ENCODE results near the gene UQCC2. TPM values are rescaled to one million over a fixed set of nuclear protein-coding genes. Genes with fewer than 3 reads are reported as not detected.

Gene UQCC2
- total and polyA plus RNA-seq, 4 donors: 6.8 to 75.9 (median 22.4) TPM

DNA sequence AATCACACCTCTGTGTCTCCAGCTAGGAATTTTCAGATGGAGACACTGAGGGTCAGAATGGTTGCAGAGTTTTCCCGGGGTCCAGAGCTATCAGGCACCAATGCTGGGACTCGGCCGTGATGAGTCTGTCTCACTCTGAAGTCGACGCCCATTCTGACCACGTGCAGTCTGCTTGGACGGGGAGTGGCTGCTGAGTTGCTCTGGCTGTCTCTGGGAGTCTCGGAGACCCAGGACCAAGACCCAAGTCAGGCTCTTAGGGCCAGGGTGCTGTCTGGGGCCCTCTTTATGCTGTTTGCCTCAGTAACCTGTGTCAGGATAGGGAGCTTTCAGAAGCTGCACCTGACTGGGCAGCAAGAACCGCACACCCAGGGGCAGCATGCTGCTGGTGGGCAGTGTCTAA, 30.6 kb upstream of the UQCC2 start:
- no peak overlapping the region for H3K9ac ChIP-seq (ENCODE audit: low read depth in 1 of 2, low read length in 2 of 2)
- H3K4me3 ChIP-seq (ENCODE audit: low read depth in 1 of 3, low read length in 3 of 3): no peak overlapping the region
- DNase-seq (ENCODE audit: low spot score): no peak
- 79% methylated on average over 9 of the region's 9 CpGs for WGBS
- H3K9me3 ChIP-seq (ENCODE audit: control insufficient read depth in 4 of 4, low read length in 3 of 4): no peaks in the 10 kb centered on the region
- H3K27ac ChIP-seq (ENCODE audit: low read depth in 1 of 2, low read length in 2 of 2): no peak overlapping the region
- TF ChIP-seq GABPA (IDR thresholded peaks at IDR 0.05 in 1 of 2, conservative IDR thresholded peaks at IDR 0.05 in 1 of 2) (no peak), NR2F2 (IDR thresholded peaks at IDR 0.05) (no peak), HNF4G (IDR thresholded peaks at IDR 0.05) (no peak), FOXA1 (IDR thresholded peaks at IDR 0.05) (no peak), SP1 (IDR thresholded peaks at IDR 0.05) (no peak), RAD21 (IDR thresholded peaks at IDR 0.05) (no peak), YY1 (IDR thresholded peaks at IDR 0.05) (no peak), HNF4A (conservative IDR thresholded peaks at IDR 0.05) (no peak), JUND (IDR thresholded peaks at IDR 0.05) (no peak), RXRA (IDR thresholded peaks at IDR 0.05) (no peak), FOXA2 (IDR thresholded peaks at IDR 0.05) (no peak), TAF1 (conservative IDR thresholded peaks at IDR 0.05) (no peak)
- TF ChIP-seq, protein P1, sequence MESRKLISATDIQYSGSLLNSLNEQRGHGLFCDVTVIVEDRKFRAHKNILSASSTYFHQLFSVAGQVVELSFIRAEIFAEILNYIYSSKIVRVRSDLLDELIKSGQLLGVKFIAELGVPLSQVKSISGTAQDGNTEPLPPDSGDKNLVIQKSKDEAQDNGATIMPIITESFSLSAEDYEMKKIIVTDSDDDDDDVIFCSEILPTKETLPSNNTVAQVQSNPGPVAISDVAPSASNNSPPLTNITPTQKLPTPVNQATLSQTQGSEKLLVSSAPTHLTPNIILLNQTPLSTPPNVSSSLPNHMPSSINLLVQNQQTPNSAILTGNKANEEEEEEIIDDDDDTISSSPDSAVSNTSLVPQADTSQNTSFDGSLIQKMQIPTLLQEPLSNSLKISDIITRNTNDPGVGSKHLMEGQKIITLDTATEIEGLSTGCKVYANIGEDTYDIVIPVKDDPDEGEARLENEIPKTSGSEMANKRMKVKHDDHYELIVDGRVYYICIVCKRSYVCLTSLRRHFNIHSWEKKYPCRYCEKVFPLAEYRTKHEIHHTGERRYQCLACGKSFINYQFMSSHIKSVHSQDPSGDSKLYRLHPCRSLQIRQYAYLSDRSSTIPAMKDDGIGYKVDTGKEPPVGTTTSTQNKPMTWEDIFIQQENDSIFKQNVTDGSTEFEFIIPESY (IDR thresholded peaks at IDR 0.05): no peak
- TF ChIP-seq, protein P2, sequence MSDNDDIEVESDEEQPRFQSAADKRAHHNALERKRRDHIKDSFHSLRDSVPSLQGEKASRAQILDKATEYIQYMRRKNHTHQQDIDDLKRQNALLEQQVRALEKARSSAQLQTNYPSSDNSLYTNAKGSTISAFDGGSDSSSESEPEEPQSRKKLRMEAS (IDR thresholded peaks at IDR 0.05): no peak
- TF ChIP-seq, protein P3, sequence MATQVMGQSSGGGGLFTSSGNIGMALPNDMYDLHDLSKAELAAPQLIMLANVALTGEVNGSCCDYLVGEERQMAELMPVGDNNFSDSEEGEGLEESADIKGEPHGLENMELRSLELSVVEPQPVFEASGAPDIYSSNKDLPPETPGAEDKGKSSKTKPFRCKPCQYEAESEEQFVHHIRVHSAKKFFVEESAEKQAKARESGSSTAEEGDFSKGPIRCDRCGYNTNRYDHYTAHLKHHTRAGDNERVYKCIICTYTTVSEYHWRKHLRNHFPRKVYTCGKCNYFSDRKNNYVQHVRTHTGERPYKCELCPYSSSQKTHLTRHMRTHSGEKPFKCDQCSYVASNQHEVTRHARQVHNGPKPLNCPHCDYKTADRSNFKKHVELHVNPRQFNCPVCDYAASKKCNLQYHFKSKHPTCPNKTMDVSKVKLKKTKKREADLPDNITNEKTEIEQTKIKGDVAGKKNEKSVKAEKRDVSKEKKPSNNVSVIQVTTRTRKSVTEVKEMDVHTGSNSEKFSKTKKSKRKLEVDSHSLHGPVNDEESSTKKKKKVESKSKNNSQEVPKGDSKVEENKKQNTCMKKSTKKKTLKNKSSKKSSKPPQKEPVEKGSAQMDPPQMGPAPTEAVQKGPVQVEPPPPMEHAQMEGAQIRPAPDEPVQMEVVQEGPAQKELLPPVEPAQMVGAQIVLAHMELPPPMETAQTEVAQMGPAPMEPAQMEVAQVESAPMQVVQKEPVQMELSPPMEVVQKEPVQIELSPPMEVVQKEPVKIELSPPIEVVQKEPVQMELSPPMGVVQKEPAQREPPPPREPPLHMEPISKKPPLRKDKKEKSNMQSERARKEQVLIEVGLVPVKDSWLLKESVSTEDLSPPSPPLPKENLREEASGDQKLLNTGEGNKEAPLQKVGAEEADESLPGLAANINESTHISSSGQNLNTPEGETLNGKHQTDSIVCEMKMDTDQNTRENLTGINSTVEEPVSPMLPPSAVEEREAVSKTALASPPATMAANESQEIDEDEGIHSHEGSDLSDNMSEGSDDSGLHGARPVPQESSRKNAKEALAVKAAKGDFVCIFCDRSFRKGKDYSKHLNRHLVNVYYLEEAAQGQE (IDR thresholded peaks at IDR 0.05): no peak
- TF ChIP-seq, protein P4, sequence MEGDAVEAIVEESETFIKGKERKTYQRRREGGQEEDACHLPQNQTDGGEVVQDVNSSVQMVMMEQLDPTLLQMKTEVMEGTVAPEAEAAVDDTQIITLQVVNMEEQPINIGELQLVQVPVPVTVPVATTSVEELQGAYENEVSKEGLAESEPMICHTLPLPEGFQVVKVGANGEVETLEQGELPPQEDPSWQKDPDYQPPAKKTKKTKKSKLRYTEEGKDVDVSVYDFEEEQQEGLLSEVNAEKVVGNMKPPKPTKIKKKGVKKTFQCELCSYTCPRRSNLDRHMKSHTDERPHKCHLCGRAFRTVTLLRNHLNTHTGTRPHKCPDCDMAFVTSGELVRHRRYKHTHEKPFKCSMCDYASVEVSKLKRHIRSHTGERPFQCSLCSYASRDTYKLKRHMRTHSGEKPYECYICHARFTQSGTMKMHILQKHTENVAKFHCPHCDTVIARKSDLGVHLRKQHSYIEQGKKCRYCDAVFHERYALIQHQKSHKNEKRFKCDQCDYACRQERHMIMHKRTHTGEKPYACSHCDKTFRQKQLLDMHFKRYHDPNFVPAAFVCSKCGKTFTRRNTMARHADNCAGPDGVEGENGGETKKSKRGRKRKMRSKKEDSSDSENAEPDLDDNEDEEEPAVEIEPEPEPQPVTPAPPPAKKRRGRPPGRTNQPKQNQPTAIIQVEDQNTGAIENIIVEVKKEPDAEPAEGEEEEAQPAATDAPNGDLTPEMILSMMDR (IDR thresholded peaks at IDR 0.05; ENCODE audit: low read depth, low read length, missing input control): no peak
- TF ChIP-seq, protein P5, sequence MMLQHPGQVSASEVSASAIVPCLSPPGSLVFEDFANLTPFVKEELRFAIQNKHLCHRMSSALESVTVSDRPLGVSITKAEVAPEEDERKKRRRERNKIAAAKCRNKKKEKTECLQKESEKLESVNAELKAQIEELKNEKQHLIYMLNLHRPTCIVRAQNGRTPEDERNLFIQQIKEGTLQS (IDR thresholded peaks at IDR 0.05): no peak
- H3K27me3 ChIP-seq (ENCODE audit: control insufficient read depth in 4 of 4, insufficient read depth in 4 of 4, low read length in 3 of 4): no peaks in the 10 kb centered on the region
- no peaks in the 10 kb centered on the region for H3K36me3 ChIP-seq (ENCODE audit: control insufficient read depth in 4 of 4, insufficient read depth in 3 of 4, low read depth in 1 of 4, low read length in 3 of 4)
- H3K4me1 ChIP-seq (ENCODE audit: control insufficient read depth in 4 of 4, insufficient read depth in 4 of 4, low read length in 3 of 4): peaks cover 13 to 68% (median 52%) of the 10 kb centered on the region in 4 donors

DNA sequence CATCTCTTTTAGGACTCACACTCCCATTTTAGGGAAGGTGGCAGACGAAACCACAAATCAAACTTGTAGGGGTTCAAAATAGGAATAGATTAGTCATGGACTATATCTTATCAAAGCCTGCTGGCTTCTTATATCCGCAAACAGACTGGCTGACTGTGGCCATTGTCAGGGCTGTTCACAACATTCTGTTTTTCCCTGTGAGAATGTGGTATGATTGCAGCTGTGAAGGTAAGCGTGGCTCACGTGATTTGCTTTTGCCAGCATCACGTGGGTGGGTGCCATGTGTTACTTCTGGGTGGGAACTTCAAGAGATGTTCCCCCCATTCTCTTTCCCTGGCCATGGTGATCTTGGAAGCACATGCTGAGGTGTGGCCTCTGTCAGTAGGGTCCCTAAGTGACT, 29.3 kb upstream of the UQCC2 start:
- Histone ChIP-seq H3K9me3 (ENCODE audit: control insufficient read depth in 4 of 4, low read length in 3 of 4) (no peaks in the 10 kb centered on the region), H3K27me3 (ENCODE audit: control insufficient read depth in 4 of 4, insufficient read depth in 4 of 4, low read length in 3 of 4) (no peaks in the 10 kb centered on the region), H3K9ac (ENCODE audit: low read depth in 1 of 2, low read length in 2 of 2) (no peak overlapping the region), H3K36me3 (ENCODE audit: control insufficient read depth in 4 of 4, insufficient read depth in 3 of 4, low read depth in 1 of 4, low read length in 3 of 4) (no peaks in the 10 kb centered on the region), H3K27ac (ENCODE audit: low read depth in 1 of 2, low read length in 2 of 2) (peak overlapping the region; percentile 87 to 93), H3K4me3 (ENCODE audit: low read depth in 1 of 3, low read length in 3 of 3) (no peak overlapping the region), H3K4me1 (ENCODE audit: control insufficient read depth in 4 of 4, insufficient read depth in 4 of 4, low read length in 3 of 4) (peaks cover 13 to 59% (median 44%) of the 10 kb centered on the region in 4 donors)
- no peak for DNase-seq (ENCODE audit: low spot score)
- WGBS: 88% methylated on average over 5 of the region's 5 CpGs
- TF ChIP-seq HNF4G (IDR thresholded peaks at IDR 0.05) (no peak), FOXA2 (IDR thresholded peaks at IDR 0.05) (no peak), TAF1 (conservative IDR thresholded peaks at IDR 0.05) (no peak), GABPA (IDR thresholded peaks at IDR 0.05 in 1 of 2, conservative IDR thresholded peaks at IDR 0.05 in 1 of 2) (no peak), EGR1 (IDR thresholded peaks at IDR 0.05; ENCODE audit: low read depth in 2 of 2) (no peak), YY1 (IDR thresholded peaks at IDR 0.05) (no peak), RXRA (IDR thresholded peaks at IDR 0.05) (no peak)
- TF ChIP-seq, protein P3 (IDR thresholded peaks at IDR 0.05): no peak
- TF ChIP-seq, protein P2 (IDR thresholded peaks at IDR 0.05): no peak
- TF ChIP-seq, protein P4 (IDR thresholded peaks at IDR 0.05; ENCODE audit: low read depth, low read length, missing input control): no peak

All from liver (tissue), 9 donors.